ENCODE data around the gene AP2A2. TPM values are rescaled to one million over a fixed set of nuclear protein-coding genes. Genes with fewer than 3 reads are reported as not detected.

Gene AP2A2
- total RNA-seq, 2 donors from 2014 or later: 35.1 to 70.2 TPM

GRCh38 chr11:1059759-1060158 is 134.1 kb downstream of the AP2A2 start:
- Histone ChIP-seq H3K4me1 (replicated peaks) (peaks cover 6% of the 10 kb centered on the region), H3K9me3 (no peaks in the 10 kb centered on the region), H3K4me3 (no peak overlapping the region), H3K27me3 (replicated peaks; ENCODE audit: insufficient read depth) (no peaks in the 10 kb centered on the region), H3K36me3 (no peaks in the 10 kb centered on the region), H3K27ac (no peak overlapping the region)
- intact Hi-C loops (cut with DNase I): no loop called here
- DNase-seq (ENCODE audit: low spot score): no peak
- no peak for TF ChIP-seq CTCF (IDR thresholded peaks at IDR 0.05)
- no peak for TF ChIP-seq POLR2AphosphoS5 (IDR thresholded peaks at IDR 0.05)
- no peak for TF ChIP-seq POLR2A (IDR thresholded peaks at IDR 0.05)
- 88% methylated on average over 15 of the region's 15 CpGs for WGBS

- TF ChIP-seq POLR2A (IDR thresholded peaks at IDR 0.05): no peak
- TF ChIP-seq POLR2AphosphoS5 (IDR thresholded peaks at IDR 0.05): no peak
- WGBS: 71% methylated on average over 16 of the region's 16 CpGs
- Histone ChIP-seq H3K36me3 (no peaks in the 10 kb centered on the region), H3K9me3 (no peaks in the 10 kb centered on the region), H3K4me3 (no peak overlapping the region), H3K27me3 (replicated peaks; ENCODE audit: insufficient read depth) (no peaks in the 10 kb centered on the region), H3K4me1 (replicated peaks) (peaks cover 1% of the 10 kb centered on the region), H3K27ac (no peak overlapping the region)
- intact Hi-C loops (cut with DNase I): no loop called here
- no peak for DNase-seq (ENCODE audit: low spot score)
Measured at GRCh38 chr11:1060410-1060809, 134.7 kb downstream of the AP2A2 start.

GRCh38 chr11:1060852-1061616 is 135.4 kb downstream of the AP2A2 start:
- no peak for TF ChIP-seq CTCF (IDR thresholded peaks at IDR 0.05)
- peak; percentile 5 for TF ChIP-seq POLR2AphosphoS5 (IDR thresholded peaks at IDR 0.05)
- Histone ChIP-seq H3K9me3 (no peaks in the 10 kb centered on the region), H3K36me3 (no peaks in the 10 kb centered on the region), H3K4me1 (replicated peaks) (no peaks in the 10 kb centered on the region), H3K4me3 (no peak overlapping the region), H3K27me3 (replicated peaks; ENCODE audit: insufficient read depth) (no peaks in the 10 kb centered on the region), H3K27ac (no peak overlapping the region)
- DNase-seq (ENCODE audit: low spot score): no peak
- intact Hi-C loops (cut with DNase I): no loop called here
- 57% methylated on average over 18 of the region's 18 CpGs for WGBS

Small RNA genes within 50 kb of the gene (small RNA-seq; reads per million reads assigned to genes)
- gene RNU6-1025P: 0 reads per million in 2 donors

Other genes with a start within 250 kb of the AP2A2 start
- gene DEAF1, start 230.6 kb upstream of the AP2A2 start, total RNA-seq: 100 to 1,000 TPM in 1 of 2 donors, 10 to 100 TPM in 1; 53.5 to 102 TPM
- gene TMEM80, start 230.1 kb upstream of the AP2A2 start, total RNA-seq: 10 to 100 TPM; 66.0 to 70.9 TPM
- 100 to 1,000 TPM in 1 of 2 donors, 10 to 100 TPM in 1; 92.1 to 114 TPM for gene EPS8L2, start 219.6 kb upstream of the AP2A2 start, total RNA-seq
- gene TALDO1, start 178.4 kb upstream of the AP2A2 start, total RNA-seq: 100 to 1,000 TPM; 124 to 285 TPM
- gene GATD1, start 148.4 kb upstream of the AP2A2 start, total RNA-seq: 10 to 100 TPM; 29.9 to 72.3 TPM
- 1 to 10 TPM in 1 of 2 donors, under 1 TPM in 1; 0.18 to 1.6 TPM for gene CEND1, start 135.8 kb upstream of the AP2A2 start, total RNA-seq
- gene SLC25A22, start 127.6 kb upstream of the AP2A2 start, total RNA-seq: 10 to 100 TPM; 21.2 to 43.2 TPM
- 10 to 100 TPM; 15.3 to 60.5 TPM for gene PIDD1, start 120.6 kb upstream of the AP2A2 start, total RNA-seq
- gene RPLP2, start 115.9 kb upstream of the AP2A2 start, total RNA-seq: 100 to 1,000 TPM; 431 to 906 TPM
- 100 to 1,000 TPM in 1 of 2 donors, 10 to 100 TPM in 1; 61.8 to 115 TPM for gene PNPLA2, start 107.0 kb upstream of the AP2A2 start, total RNA-seq
- 10 to 100 TPM; 23.2 to 83.0 TPM for gene CRACR2B, start 98.0 kb upstream of the AP2A2 start, total RNA-seq
- 100 to 1,000 TPM; 313 to 362 TPM for gene CD151, start 92.9 kb upstream of the AP2A2 start, total RNA-seq
- 10 to 100 TPM; 64.5 to 91.1 TPM for gene POLR2L, start 83.3 kb upstream of the AP2A2 start, total RNA-seq
- 10 to 100 TPM; 48.8 to 94.9 TPM for gene TSPAN4, start 83.0 kb upstream of the AP2A2 start, total RNA-seq
- 100 to 1,000 TPM; 107 to 145 TPM for gene CHID1, start 15.1 kb upstream of the AP2A2 start, total RNA-seq
- gene MUC6, start 110.8 kb downstream of the AP2A2 start, total RNA-seq: 1 to 10 TPM in 1 of 2 donors, under 1 TPM in 1; 0.74 to 2.3 TPM
- gene MUC2, start 149.0 kb downstream of the AP2A2 start, total RNA-seq: under 1 TPM in 1 of 2 donors, not detected in 1; 0.11 TPM
- gene MUC5AC, start 232.1 kb downstream of the AP2A2 start, total RNA-seq: under 1 TPM; 0.05 to 0.45 TPM

Measured in prostate gland (tissue), 2 donors.